ENCODE measurements around the gene HES7. TPM values are rescaled to one million over a fixed set of nuclear protein-coding genes. Genes with fewer than 3 reads are reported as not detected.

HES7 gene
- total RNA-seq, 4 donors from 2014 or later = not detected

DNA sequence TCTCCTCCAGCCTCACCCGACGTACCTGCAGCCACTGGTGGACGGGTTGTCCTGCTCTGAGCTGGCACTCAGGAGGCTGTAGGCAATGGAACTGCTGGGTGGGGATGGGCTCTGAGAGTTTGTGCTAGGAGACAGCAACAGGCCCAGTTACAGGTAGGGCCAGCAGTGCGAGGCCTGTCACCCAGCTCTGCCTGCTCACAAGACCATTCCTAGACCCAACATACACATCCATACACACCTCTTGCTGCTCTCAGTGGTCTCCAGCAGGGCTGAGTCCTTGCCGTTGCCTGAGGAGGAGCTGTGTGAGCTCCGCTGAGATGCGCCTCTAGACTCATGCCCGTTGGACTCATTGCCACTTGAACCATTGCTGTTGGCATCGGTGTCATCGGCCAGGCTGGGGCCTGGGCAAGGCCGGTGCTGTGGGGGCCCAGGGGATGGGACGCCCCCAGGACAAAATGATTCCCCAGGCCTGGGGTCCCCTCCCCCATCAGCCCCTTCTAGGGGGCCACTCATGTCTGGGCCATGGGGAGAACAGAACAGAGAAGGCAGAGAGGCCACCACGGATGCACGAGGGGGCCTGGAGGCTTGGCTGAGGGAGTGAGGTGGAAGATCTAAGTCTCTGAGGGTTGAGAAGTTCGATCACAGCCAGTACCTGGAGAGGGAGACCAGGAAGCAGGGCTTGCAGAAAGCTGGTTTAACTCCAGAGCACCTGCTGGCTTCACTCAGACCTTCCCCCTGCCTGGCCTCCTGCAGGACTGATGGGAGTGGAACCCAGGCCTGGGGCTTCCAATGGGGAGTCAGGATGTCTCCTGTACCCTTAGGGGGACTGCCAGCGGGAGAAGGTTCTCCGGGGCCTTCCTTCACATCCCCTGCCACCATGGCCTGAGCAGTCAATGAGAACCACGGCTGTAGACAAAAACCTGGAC, 26.6 kb upstream of the HES7 start:
- no peak for TF ChIP-seq CTCF (IDR thresholded peaks at IDR 0.05; ENCODE audit: low read depth)

GRCh38 chr17:8149419-8150193, 25.7 kb upstream of the HES7 start:
- TF ChIP-seq CTCF (IDR thresholded peaks at IDR 0.05; ENCODE audit: low read depth) = no peak

DNA sequence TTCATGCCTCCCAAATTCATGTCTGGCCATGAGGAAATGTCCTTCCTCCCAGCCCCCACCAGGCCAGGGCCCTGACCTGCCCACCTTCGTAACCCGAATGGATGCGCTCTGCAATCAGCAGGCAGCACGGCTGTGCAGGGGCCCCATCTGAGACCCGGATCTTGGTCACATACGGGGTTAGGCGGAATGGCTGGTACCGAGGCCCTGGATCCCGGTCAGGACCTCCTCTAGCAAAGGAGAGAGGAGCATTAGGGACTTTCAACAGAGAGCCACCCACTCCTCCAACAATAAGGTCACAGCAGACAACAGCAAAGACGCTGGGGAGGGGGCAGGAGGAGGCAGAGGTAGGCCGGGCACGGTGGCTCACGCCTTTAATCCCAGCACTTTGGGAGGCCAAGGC, 24.7 kb upstream of the HES7 start:
- TF ChIP-seq CTCF (IDR thresholded peaks at IDR 0.05; ENCODE audit: low read depth) = no peak

DNA sequence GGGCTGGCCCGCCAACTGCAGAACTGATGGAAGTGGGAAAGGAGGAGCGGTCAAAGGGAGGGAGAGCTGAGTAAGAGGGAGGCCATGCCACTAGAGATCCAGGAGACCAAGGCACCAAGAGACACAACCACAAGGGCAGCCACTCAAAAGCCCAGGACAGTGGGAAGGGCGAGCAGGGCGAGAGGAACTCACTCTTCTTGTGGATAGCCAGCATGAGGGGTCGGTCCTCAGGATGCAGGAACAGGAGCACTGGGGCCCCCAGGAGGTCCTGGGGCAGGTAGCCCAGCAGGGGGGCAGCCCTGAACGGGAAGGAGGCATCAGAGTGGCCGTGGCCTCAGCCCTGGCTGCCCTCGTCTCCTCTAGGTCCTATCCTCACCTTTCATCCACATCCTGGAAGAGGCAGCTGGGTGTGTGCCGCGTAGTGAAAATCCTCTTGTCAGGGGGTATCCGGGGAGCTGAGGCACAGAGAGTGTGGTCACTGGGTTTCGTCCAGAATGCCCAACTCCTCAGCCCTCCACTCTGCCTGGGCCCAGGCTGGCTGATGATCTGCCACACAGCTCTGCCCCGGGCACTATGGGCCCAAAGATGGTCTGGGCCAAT, 24.0 kb upstream of the HES7 start:
- TF ChIP-seq CTCF (IDR thresholded peaks at IDR 0.05; ENCODE audit: low read depth) = no peak

- no peak for TF ChIP-seq CTCF (IDR thresholded peaks at IDR 0.05; ENCODE audit: low read depth)
These were observed 23.4 kb upstream of the HES7 start for GRCh38 chr17:8147141-8147804.

GRCh38 chr17:8146381-8147140, 22.7 kb upstream of the HES7 start:
- no peak for TF ChIP-seq CTCF (IDR thresholded peaks at IDR 0.05; ENCODE audit: low read depth)
